ENCODE results near the gene A2M. TPM values are rescaled to one million over a fixed set of nuclear protein-coding genes. Genes with fewer than 3 reads are reported as not detected.

The A2M gene
- total and polyA plus RNA-seq, 2 of the 13 experiments (the other 11 are each of a cell fraction or from before 2014, with no cell fraction given): 2,807 to 6,551 TPM

DNA sequence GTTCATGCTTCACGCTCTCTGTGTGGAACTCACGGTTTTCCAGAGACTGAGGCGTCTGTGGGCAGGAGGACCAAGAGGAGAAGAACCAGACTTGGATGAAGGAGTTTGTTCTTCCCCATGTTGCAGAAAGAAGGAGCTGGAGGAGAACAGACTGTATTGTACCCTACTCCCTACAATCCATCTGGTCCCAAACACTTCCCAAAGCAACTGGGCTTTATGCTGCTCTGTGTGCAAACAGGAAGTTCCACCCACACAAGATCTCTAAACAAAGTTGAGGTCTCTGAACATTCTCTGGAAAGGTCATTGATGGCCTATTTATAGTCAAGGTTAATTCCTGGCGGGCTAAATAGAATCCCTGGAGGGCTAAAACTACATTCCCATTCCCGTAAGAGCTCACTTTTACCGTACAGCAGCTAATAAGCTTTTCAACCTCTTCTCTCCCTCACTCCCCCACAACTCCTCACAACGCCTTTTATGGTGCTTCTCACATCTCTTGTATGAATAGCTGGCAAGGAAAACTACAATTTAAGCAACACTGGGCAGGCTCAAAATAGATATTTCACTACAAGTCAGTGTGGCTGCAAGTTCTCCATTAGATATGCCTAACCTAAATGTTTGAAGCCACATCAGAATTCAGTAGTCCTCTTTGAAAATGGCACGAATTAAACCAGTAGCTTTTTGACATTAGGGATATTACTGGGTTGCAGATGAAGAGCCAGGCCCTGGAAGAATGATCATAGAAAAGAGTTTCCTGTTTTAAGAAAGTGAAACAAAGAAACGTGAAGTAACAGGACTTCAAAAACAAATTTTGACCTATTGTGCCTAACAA, at the start of gene A2M (continued):
- TF ChIP-seq TERF1 (CRISPR knock-in tag; IDR thresholded peaks at IDR 0.05) (no peak), TEAD3 (CRISPR knock-in tag; optimal IDR thresholded peaks at IDR 0.05; ENCODE audit: borderline replicate concordance) (peak; percentile 87), ZFP1 (CRISPR knock-in tag; IDR thresholded peaks at IDR 0.05) (peak; percentile 56; the same call in 1 of the 2 replicates), ZNF766 (CRISPR knock-in tag; IDR thresholded peaks at IDR 0.05; ENCODE audit: borderline replicate concordance) (peak; percentile 73; the same call in 1 of the 2 replicates), SMARCC2 (IDR thresholded peaks at IDR 0.05) (no peak), FOXO1 (CRISPR knock-in tag; IDR thresholded peaks at IDR 0.05) (peak; percentile 90), CAMTA2 (CRISPR knock-in tag; IDR thresholded peaks at IDR 0.05; ENCODE audit: borderline replicate concordance) (no peak)
- TF ChIP-seq, protein P1, sequence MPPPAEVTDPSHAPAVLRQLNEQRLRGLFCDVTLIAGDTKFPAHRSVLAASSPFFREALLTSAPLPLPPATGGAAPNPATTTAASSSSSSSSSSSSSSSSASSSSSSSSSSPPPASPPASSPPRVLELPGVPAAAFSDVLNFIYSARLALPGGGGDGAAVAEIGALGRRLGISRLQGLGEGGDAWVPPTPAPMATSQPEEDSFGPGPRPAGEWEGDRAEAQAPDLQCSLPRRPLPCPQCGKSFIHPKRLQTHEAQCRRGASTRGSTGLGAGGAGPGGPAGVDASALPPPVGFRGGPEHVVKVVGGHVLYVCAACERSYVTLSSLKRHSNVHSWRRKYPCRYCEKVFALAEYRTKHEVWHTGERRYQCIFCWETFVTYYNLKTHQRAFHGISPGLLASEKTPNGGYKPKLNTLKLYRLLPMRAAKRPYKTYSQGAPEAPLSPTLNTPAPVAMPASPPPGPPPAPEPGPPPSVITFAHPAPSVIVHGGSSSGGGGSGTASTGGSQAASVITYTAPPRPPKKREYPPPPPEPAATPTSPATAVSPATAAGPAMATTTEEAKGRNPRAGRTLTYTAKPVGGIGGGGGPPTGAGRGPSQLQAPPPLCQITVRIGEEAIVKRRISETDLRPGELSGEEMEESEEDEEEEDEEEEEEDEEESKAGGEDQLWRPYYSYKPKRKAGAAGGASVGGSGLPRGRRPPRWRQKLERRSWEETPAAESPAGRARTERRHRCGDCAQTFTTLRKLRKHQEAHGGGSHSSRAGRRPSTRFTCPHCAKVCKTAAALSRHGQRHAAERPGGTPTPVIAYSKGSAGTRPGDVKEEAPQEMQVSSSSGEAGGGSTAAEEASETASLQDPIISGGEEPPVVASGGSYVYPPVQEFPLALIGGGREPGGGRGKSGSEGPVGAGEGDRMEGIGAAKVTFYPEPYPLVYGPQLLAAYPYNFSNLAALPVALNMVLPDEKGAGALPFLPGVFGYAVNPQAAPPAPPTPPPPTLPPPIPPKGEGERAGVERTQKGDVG (CRISPR knock-in tag; IDR thresholded peaks at IDR 0.05; ENCODE audit: borderline replicate concordance): 0 out of 2 replicates have a peak, but pooled peaks have one; percentile 54

All from HepG2 (cell line).